GM21576 (cell line): Measurements from ENCODE around the gene FUT3.
"Not testable (repeated sequence)": the region's sequence is repeated elsewhere in the genome, so short reads cannot be mapped to it uniquely, and the experiment has no call there.

Source experiments
- ATAC-seq: cut with Tn5 transposase; IDR thresholded peaks from one replicate; pipeline ENCODE4 v1.9.1; 2021; ENCODE audit warnings: mild to moderate bottlenecking, moderate library complexity; ENCODE audit not compliant: unreplicated experiment

The FUT3 gene

DNA sequence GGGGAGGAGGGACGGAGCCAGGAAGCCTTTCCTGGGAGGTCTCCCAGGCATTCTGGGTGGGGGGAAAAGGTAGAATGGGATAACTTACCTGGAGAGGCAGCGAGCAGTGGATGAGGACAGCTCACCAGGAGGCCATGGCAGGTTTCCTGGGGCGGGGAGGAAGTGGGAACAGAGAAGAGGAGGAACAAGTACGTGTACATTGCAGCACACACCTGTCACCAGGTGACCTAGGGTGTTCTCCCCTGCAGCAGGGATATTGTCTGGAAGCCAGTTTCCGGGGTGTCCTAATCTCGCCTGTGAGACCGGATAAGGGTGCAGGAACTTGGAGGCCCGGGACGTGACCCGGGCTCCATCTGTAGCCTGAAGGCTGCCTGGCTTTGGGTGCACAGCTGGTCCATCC, at the start of gene FUT3:
TSS of gene FUT3 (minus strand) at position 148 of the 400 bp plus-strand sequence.
- ATAC-seq = no peak

DNA sequence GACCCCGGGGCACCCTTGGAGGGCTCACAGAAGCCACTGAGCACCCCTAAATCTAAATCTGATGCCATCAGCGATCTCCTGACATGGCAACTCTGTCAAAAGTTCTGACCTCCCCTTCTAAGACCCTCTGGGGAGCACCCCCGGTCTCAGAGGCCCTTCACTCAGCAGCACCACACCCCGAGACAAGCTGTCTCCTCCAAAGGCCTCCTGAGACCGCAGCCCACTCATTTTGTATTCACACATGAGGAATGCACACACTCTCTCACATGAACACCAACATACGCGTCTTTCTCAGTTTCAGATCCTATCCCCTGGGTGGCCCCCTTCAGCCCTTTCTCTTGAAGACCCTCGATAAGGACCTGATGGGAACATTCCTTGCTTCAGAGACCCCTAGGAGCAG, 49.7 kb upstream of the FUT3 start:
- ATAC-seq = no peak

DNA sequence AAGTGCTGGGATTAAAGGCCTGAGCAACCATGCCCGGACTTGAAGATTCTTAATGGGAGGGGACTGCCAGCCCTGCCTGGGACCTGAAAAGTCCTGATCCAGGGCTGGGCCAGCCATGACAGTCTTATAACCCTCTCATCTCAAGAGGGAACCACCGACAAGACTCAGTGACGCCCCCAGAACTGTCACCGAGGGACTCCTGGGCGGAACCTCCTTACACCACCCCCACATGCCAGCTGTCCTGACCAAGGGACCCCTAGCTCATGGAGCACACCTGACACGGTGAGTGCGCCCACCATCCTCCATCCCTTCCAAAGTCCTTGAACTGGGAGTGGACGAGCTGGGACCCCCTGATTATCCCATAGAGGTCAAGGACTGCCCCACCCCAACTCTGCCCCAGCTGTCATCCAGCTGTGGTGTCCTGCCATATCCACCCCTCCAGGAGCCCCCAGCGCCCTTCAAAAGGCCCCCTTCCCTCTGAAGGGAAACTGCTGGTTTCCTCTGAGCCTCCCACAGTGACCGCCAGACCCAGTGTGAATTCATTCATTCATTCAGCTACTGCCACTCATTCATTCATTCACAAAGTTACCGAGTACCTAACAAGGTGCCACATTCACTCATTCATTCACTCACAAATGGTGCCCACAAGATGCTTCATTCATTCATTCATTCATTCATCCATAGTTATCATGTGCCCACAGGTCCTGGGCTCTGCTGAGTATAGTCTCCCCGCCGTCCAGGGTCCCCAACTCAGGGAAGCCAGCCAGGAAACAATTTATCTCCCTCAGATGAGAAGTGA, 48.7 kb upstream of the FUT3 start:
- ATAC-seq = no peak

DNA sequence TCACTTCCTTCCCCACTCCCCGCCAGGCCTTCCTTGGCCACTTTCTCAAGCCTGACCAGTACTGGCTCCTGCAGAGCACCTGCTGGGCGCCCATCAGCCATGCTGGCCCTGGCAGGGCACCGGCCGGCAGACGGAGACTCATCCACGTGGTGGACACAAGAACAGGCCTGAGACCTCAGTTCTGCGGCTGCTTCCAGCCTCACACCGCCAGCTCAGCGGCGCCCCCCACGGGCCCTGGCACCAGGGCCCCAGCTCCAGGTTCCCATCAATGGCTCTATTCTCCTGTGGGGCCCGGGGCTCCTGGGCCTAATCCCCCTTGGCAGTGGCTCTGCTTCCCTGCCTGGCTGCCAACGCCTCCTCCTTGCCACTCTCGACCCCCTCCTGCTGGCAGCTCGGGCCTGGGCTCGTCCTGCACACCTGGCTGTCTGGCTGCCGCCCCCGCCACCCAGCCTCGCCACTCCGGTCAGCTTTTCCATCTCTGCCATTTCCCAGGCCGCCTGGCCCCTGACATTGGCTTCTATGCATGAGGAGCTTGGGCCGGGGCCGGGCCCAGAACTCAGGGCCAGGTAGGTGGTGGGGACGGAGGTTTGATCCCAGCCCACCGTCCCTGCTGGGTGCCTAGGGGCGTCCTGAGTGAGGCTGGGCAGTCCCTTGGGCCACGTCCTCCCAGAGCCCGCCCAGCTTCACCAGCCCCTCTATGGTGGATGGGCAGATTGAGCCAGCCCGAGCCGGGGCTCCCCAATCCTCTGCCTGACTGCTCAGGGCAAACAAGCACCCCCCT, 46.1 kb upstream of the FUT3 start:
- no peak for ATAC-seq

DNA sequence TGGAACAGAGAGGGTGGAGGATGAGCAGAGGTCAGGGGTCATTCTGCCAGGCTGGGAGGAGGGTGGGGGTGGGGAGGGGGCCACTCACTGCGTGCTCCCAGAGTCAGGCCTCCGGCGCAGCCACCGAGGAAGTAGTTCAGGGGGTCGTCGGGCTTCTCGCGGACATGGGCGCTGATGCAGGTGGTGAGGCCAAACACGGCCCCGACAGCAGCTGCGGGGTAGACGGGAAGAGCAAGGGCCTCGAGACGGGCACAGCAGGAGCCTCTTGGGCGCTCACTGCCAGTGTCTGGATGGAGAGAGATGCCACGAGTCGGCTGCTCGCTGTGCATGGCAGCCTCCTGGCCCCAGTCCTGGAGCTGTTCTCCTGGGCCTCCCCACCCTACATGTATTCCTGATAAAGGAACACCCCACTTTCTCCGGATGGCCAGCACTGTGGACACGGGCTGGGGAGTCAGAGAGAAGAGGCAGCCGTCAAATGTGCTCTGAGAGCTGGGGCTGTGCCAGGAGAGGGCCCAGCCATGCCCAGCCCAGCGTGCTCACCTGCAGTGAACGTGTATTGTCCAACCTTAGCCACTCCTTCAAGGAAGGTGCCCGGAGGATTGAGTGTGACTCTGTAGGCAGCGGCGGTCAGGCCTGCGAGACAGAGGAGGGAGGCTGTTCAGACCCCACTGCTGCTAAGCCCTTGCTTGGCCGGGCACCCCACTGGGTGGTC, 45.3 kb upstream of the FUT3 start:
- ATAC-seq = no peak

DNA sequence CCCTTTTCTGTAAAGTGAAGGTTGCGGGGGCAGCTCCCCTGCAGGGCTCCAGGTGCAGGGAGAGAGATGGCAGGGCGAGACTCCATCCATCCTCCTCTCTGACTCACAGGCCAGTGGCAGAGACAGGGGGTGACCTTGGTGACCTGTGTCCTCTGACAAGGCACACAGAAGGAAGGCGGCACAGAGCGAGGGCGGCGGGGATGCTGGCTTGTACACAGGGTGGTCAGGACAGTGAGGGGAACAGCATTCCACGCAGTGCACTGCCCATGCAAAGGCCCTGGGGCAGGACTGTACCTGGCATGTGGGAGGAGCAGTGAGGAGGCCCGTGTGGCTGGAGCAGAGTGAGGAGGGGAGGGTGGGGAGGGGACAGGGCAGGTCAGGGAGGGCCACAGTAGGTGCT, 44.6 kb upstream of the FUT3 start:
- no peak for ATAC-seq

DNA sequence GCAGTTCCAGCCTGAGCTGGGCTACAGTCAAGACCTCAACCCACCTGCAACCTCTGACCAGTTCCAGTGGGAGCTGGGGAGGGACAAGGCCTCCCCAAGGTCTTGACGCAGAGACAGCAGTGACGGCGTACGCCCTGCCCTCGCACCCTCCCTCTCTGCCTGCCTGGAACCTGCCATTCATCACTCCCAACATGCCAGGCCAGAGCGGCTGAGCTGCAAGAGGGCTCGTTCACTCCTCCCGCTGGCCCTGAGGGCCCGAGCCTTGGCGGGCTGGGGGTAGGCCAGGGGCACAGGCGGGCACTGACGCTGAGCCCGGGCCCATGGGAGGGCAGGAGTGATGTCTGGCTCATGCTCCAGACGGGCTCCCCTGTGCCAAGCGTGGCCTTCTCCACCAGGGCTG, 44.2 kb upstream of the FUT3 start:
- no peak for ATAC-seq

DNA sequence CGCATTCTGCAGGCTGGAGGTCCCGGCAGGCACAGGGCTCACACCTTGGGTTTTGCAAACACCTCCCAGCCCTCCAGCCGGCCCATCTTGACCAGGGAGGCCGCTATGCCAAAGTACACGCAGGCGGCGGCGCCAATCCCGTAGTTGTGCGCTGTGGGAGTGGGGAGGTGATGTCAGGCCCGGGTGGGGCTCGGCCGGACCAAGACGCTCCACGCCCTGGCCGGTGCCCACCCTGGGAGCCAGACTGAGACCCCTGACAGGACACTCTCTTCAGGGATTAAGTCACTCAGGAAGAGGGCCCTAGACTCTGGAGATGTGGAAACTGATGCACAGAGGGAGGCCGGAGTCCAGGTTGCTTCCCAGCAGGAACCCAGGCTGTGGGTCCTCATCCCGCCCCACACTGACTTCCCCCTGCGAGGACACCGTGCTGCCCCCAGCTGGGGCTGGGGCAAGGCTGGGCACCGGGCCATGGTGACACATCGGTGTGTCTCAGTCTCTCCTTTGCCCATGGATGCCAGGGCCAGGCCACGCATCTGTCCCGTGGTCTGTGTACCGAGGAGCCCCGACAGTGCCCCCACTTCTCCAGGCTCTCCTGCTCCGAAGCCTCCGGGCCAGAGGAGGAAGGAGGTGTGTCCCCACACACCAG, 43.6 kb upstream of the FUT3 start:
- no peak for ATAC-seq

DNA sequence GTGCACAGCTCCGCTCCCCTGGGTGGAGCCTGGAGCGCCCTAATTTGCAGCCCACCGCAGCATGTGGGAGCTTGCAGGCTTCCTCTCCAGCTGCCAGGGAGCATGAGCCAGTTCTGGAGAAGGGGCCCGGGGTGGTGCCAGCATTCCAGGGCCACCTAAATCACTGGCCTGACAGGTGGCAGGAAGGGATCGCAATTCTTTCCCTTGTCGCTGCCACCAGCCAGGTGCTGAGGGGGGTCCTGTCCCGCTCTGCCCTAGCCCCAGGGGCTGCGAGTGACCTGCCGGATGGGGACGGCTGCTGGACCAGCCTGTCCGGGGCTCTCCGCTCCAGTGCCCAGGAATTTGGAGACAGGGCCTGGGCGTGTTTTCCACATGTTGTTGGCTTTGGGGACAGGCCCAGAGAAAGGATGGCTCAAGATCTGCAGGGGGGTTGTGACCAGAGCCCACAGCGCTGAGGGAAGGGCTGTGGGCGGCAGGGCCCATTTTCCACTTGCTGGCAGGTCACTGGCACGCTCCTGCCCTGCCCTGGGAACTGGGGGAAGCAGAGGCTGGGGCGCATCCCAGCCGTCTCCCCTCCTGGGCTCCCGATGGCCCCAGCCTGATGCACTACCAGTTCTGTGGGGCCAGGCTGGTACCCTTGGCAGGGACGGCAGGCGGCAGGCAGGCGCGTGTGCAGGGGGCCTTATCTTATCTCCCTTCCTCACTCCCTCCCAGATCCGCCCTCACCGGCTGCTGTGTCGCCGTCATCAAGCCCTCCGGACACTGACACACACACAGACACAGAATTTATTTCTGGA, 42.9 kb upstream of the FUT3 start:
- no peak for ATAC-seq

DNA sequence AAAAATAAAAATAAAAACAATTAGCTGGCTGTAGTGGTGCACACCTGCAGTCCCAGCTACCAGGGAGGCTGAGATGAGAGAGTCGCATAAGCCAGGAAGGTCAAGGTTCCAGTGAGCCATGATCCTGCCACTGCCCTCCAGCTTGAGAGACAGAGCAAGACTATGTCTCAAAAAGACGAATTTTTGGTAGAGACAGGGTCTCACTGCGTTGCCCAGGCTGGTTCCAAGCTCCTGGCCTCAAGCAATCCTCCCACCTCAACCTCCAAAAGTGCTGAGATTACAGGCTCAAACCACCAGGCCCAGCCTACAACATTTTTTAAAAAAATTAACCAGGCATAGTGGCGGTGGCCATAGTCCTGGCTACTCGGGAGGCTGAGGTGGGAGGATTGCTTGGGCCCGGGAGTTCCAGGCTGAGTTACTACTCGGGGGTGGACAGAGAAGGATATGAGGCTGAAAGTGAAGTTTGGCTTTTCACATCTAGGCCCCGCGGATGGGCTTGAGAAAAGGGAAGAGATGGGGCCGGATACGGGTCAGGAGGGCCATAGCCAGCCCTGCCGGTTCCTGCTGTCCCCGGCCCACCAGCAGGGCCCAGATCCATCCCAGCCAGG, 42.2 kb upstream of the FUT3 start:
- ATAC-seq = no peak

DNA sequence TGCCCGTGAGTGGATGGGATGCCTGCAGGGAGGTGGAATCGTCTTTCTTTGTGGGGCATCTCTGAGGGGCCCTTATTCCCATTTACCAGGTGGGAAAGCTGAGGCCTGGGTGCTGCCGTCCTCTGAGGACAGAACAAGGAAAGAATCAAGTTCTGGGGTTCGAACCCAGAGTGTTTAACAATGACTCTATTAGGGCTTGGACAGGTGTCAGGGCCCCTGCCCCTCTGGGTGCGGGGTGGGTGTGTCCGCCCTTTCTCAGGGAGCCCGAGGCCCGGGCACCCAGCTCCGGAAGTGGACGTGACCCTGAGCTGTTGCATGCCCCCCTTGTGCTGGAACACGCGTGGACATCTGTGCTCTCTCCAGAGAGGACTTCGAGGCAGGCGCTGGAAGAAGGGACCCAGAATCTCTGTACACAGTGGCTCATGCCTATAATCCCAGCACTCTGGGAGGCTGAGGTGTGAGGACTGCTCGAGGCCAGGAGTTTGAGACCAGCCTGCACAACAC, 41.6 kb upstream of the FUT3 start:
- ATAC-seq = no peak

DNA sequence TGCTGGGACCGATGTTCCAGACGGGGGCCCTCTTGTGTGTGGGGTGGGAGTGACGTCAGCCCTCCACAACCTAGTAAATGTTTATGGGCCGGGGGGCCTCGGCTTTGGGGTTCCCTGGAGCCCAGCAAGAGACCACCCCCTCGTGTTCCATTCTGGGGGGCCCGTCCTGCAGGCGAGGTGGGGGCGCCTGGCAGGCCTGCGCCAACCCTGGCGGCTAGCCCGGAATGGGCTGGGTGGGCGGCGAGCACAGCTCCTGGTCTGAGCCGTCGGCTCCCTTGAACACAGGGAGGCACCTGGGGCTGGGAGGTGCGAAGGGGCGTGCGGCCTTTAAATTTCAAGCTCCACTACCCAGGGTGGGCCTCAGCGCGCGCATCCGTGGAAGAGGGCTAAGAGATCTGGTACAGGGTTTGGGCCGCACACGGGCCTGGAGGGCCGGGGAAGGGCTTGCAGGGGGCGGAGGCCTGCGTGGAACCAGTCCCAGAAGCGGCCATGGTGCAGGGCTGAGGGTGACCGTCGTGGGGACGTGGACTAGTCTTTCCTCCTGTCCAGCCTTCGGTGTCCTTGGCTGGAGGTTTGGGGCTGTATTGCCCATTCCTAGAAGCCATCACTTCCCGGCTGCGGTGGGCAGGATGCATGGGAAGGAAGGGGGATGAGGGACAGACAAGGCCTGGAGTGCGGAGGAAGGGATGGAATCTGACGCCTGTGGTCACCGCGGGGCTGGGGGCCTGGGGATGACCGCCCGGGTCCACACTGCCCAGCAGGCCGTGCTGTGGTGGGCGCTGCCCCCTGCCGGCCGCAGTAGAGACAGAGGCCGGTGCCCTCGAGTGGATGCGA, 40.9 kb upstream of the FUT3 start:
- no peak for ATAC-seq

DNA sequence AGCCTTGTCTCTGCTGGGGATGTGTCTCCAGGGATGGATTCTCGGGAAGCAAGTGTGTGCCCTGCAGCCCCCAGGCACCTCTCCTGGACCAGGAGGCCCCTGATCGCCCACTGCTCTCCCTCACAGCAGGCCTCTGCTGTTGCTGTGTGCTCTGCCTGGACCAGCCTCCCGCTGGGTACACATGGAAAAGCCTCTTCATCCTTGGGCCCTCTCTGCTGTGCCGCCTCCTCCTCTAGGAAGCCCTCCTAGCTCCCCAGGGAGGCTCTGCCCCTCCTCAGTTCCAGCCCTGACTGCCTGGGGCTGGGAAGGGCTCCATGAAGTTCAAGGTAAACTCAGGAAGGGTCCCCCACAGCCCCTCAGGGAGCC, 40.3 kb upstream of the FUT3 start:
- no peak for ATAC-seq

DNA sequence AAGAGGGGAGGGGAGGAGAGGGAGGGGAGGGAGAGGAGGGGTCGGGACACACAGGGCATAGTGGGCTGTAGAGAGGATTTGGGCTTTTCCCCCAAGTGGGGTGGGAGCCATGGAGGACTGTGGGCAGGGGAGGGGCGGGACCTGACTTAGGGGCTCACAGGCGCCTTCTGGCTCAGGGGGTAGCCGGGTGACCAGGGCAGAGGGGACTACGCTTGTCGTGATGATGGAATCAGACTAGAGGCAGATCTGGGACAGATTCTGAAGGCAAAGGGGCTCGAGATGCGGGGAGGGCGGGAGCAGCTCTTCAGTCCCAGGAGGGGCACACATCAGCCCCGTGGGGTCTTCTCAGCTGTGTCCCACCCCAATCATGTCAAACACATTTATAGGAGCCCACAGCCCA, 38.9 kb upstream of the FUT3 start:
- no peak for ATAC-seq

DNA sequence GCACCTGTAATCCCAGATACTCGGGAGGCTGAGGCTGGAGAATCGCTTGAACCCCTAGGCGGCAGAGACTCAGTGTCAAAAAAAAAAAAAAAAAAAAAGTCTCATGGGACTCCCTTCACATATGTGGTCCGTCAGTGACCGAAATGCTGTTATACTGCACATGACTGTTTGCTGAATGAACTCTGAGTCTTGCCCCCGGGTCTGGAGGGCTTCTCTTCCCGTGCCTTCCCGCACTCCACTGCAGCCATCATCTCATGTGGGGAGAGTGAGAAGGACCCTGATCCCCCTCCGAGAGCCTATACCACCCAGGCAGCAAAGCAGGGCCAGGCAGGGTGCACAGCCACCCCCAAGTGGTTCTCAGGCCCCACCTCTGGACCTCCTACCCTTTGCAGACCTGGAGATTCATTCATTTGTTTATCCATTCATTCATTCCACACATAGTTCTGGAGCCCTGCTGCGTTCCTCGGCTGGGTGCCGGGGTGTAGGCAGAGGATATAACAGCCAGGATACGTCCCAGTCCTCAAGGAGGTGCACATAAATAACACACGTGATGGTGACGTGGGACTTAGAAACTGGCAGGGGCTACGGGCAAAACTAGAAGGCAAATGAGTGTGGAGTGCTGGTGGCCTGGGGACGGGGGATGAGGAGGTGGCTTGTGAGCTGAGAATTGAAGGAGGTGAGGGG, 38.2 kb upstream of the FUT3 start:
- ATAC-seq = no peak

DNA sequence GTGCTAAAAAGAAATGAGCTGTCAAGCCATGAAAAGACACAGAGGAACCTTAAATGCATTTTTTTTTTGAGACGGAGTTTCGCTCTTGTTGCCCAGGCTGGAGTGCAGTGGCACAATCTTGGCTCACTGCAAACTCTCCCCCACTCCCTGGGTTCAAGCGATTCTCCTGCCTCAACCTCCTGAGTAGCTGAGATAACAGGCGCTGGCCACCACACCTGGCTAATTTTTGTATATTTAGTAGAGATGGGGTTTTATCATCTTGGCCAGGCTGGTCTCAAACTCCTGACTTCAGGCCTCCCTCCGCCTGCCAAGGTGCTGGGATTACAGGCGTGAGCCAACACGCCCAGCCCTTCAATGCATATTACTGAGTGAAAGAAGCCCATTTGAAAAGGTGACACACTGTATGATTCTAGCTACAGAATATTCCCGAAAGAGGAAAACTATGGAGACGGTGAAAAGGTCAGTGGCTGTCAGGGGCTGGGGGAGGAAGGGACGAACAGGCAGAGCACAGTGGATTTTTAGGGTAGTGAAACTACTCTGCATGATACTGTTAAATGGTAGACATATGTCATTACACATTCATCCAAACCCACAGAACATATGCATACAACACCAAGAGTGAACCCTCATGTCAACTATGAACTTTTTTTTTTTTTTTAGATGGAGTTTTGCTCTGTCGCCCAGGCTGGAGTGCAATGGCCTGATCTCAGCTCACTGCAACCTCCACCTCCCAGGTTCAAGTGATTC, 33.0 kb upstream of the FUT3 start:
- not testable (repeated sequence) for ATAC-seq

DNA sequence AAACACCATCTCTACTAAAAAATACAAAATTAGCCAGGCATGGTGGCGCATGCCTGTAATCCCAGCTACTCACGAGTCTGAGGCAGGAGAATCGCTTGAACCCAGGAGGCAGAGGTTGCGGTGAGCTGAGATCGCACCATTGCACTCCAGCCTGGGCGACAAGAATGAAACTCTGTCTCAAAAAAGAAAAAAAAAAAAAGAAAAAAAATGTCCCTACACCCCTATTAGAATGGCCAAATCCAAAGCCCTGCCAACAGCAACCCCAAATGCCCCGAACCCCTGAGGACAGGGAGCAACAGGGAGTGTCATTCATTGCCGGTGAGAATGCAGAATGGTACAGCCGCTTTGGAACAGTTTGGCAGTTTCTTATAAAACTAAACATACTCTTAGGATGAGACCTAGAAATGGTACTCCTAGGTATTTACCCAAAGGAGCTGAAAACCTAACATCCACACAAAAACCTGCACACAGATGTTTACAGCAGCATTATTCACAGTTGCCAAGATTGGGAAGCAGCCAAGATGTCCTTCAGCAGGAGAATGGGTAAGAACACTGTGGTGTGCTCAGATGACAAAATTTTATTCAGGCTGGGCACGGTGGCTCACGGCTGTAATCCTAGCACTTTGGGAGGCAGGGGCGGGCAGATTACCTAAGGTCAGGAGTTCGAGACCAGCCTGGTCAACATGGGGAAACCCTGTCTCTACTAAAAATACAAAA, 32.1 kb upstream of the FUT3 start:
- ATAC-seq = not testable (repeated sequence)
